H1 (cell line): ENCODE measurements around the gene ARHGEF4.

Experiments
- ATF3 ChIP-seq: IDR thresholded peaks from 2 replicates; pipeline ENCODE4 v1.6.1; 2011; ENCODE audit warnings: low read depth, mild to moderate bottlenecking, low read length; ENCODE audit not compliant: insufficient read depth
- CTCF ChIP-seq, 3 experiments: IDR thresholded peaks; 1 replicate in 2 of 3; 2 replicates in 1 of 3; pipeline versions ENCODE4 v1.5.1 to v1.6.1; 2011; ENCODE audit warnings: low read length in 3 of 3, mild to moderate bottlenecking in 3 of 3, inconsistent platforms in 2 of 3, low read depth in 1 of 3, moderate library complexity in 1 of 3; ENCODE audit not compliant: insufficient read depth in 1 of 3; ENCODE audit errors: control extremely low read depth in 1 of 3
- HDAC6 ChIP-seq: IDR thresholded peaks from one replicate; pipeline ENCODE4 v1.7.1; 2012; ENCODE audit warnings: low read depth, mild to moderate bottlenecking, inconsistent platforms, low read length, moderate library complexity
- MAX ChIP-seq: IDR thresholded peaks from 2 replicates; pipeline ENCODE4 v1.6.1; 2012; ENCODE audit warnings: inconsistent platforms
- POLR2A ChIP-seq, 2 experiments: IDR thresholded peaks; 1 replicate in 1 of 2; 2 replicates in 1 of 2; pipeline ENCODE4 v1.6.1; 2011; ENCODE audit warnings: low read depth in 2 of 2, low read length in 2 of 2, mild to moderate bottlenecking in 2 of 2; ENCODE audit errors: control extremely low read depth in 1 of 2
- RXRA ChIP-seq: IDR thresholded peaks from 2 replicates; pipeline ENCODE4 v1.6.1; 2011; ENCODE audit warnings: low read depth, mild to moderate bottlenecking, low read length, moderate library complexity; ENCODE audit not compliant: insufficient read depth
- SIX5 ChIP-seq: IDR thresholded peaks from 2 replicates; pipeline ENCODE4 v1.6.1; 2011; ENCODE audit warnings: mild to moderate bottlenecking, low read depth, low read length

GRCh38 chr2:130975729-130976128 lies 139.0 kb downstream of the ARHGEF4 start:
- TF ChIP-seq ATF3 (no peak), POLR2A (IDR thresholded peaks at IDR 0.05; ENCODE audit: control extremely low read depth in 1 of 2, low read depth in 2 of 2, low read length in 2 of 2) (no peak), SIX5 (no peak), CTCF (IDR thresholded peaks at IDR 0.05; ENCODE audit: control extremely low read depth in 1 of 3, insufficient read depth in 1 of 3, low read depth in 1 of 3, low read length in 3 of 3) (no peak), HDAC6 (no peak), RXRA (no peak), MAX (no peak)
